Spinal cord (tissue), 10 donors: ENCODE measurements around the gene DPF1. TPM values are rescaled to one million over a fixed set of nuclear protein-coding genes. Genes with fewer than 3 reads are reported as not detected.
A peak's percentile ranks its signal among the peaks of the same experiment; 100 is the strongest.

Source experiments
- DNase-seq, 6 donors: peaks; one replicate each; pipeline versions ENCODE4 v3.0.0 to v3.0.0-alpha.2; 2013 to 2015; ENCODE audit warnings: low spot score in 6 of 6, low read depth in 4 of 6
- H3K27ac ChIP-seq: one replicate; pipeline ENCODE4 v1.5.1; 2013; ENCODE audit warnings: low read depth, low read length, control low read depth
- H3K27me3 ChIP-seq: one replicate; pipeline ENCODE4 v1.6.1; 2013; ENCODE audit warnings: low read length; ENCODE audit not compliant: control insufficient read depth, insufficient read depth
- H3K36me3 ChIP-seq: one replicate; pipeline ENCODE4 v1.6.1; 2013; ENCODE audit warnings: low read length; ENCODE audit not compliant: control insufficient read depth, insufficient read depth
- H3K4me1 ChIP-seq: one replicate; pipeline ENCODE4 v1.6.1; 2013; ENCODE audit warnings: low read length; ENCODE audit not compliant: control insufficient read depth, insufficient read depth
- H3K4me3 ChIP-seq: one replicate; pipeline ENCODE4 v1.5.1; 2013; ENCODE audit warnings: low read depth, low read length, control low read depth
- H3K9me3 ChIP-seq: one replicate; pipeline ENCODE4 v1.6.1; 2013; ENCODE audit warnings: low read length; ENCODE audit not compliant: control insufficient read depth, insufficient read depth
- WGBS: methylation state at CpG from one replicate; pipeline ENCODE4 v1.1.5; 2013; ENCODE audit warnings: missing lambda C conversion rate; ENCODE audit not compliant: insufficient coverage; 5-methylcytosine and 5-hydroxymethylcytosine counted together
- polyA plus RNA-seq, 2 donors: library from polyadenylated mRNA; unstranded; fragments of 120-200 nt; gene quantifications; one replicate each; pipeline ENCODE4 v1.2.1, GENCODE V29; 2013; ENCODE audit not compliant: insufficient read length in 2 of 2
- total RNA-seq, 2 donors: library from RNA; depleted of rRNA in 1 of 2; stranded (reverse); fragments of 120-200 nt in 1 of 2; fragments of >200 nt in 1 of 2; gene quantifications; one replicate each; pipeline versions ENCODE4 v1.2.3 to v1.2.4, GENCODE V29; 2013 to 2014
- donor health status: healthy.

Gene DPF1
- total and polyA plus RNA-seq, 4 donors = 12.4 to 90.1 (median 40.0) TPM

DNA sequence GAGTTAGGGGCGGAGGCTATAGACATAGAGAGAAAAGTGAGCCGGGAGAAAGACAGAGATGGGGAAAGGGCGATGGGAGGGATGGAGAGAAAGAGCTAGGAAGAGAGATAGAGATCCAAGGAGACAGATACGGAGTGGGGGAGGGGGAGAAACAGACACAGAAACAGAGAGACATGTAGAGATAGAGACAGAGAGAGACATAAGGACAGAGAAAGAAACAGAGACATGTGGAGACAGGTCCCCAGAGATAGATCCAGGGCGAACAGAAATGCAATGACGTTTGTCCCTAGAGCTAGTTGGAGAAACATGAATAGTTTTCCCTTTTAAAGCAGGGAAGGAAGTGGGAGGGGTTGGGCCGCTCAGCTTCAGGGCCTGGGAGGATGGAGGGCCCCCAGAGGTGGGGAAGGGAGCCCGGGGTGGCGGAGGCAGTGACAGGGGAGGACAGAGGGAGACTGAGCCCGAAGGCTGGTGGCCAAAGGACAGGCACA lies 27.6 kb upstream of the DPF1 start:
- WGBS = 19% methylated on average over 10 of the region's 10 CpGs
- no peak overlapping the region for H3K4me3 ChIP-seq
- H3K9me3 ChIP-seq = no peaks in the 10 kb centered on the region
- peak in 1 of 6 donors; percentile 52 for DNase-seq
- no peaks in the 10 kb centered on the region for H3K36me3 ChIP-seq
- H3K27me3 ChIP-seq = peaks cover 10% of the 10 kb centered on the region
- H3K4me1 ChIP-seq = peaks cover 48% of the 10 kb centered on the region
- peak overlapping the region; percentile 83 for H3K27ac ChIP-seq

GRCh38 chr19:38250821-38251563 lies 27.0 kb upstream of the DPF1 start:
- Histone ChIP-seq H3K4me1 (peaks cover 44% of the 10 kb centered on the region), H3K36me3 (no peaks in the 10 kb centered on the region), H3K27me3 (peaks cover 6% of the 10 kb centered on the region), H3K9me3 (no peaks in the 10 kb centered on the region), H3K27ac (peak overlapping the region; percentile 83), H3K4me3 (no peak overlapping the region)
- WGBS = 21% methylated on average over 14 of the region's 18 CpGs
- DNase-seq = peak in 2 of 6 donors; percentile 49 to 78

DNA sequence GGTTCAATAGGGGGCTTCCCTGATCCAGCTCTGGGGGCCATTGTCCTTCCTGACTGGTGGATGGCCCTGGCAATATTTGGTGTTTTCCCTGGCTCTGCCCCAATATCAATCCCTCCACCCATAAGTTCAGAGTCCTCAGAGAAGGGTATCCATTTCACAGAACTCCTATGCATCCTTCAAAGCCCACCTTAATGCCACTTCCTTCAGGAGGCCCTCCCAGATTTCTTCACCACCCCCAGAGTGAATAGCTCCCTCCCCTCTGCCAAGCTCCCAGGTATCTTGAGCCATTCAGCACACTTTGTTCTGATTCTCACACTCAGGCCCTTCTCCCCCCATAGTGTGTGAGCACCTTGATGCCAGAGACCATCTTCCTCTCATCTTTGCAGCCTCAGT lies 26.4 kb upstream of the DPF1 start:
- H3K27ac ChIP-seq = no peak overlapping the region
- no peaks in the 10 kb centered on the region for H3K36me3 ChIP-seq
- H3K27me3 ChIP-seq = peaks cover under 1% of the 10 kb centered on the region
- DNase-seq = no peak
- H3K4me1 ChIP-seq = peaks cover 38% of the 10 kb centered on the region
- H3K9me3 ChIP-seq = no peaks in the 10 kb centered on the region
- no peak overlapping the region for H3K4me3 ChIP-seq

DNA sequence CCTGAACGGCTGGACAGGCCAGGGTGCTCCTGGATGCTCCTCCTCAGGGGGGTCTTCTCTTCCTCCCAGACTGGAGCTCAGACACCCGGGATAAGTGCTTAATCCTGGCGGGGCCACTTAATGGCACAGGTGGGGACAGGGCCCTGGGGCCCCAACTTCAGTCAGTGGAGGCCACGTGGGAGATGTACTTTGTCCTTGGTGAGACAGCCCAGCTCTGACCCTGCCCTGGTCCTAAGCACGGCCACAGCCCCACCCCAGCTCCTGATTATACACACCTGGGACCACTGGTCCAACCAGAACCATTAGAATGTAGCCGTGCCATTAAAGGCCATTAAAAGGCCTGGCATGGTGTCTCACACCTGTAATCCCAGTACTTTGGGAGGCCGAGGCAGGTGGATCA lies 24.4 kb upstream of the DPF1 start:
- Histone ChIP-seq H3K4me3 (no peak overlapping the region), H3K9me3 (no peaks in the 10 kb centered on the region), H3K27ac (no peak overlapping the region), H3K4me1 (peaks cover 35% of the 10 kb centered on the region), H3K36me3 (no peaks in the 10 kb centered on the region), H3K27me3 (no peaks in the 10 kb centered on the region)
- no peak for DNase-seq
- WGBS = 89% methylated on average over 7 of the region's 7 CpGs

GRCh38 chr19:38247734-38248268 lies 23.8 kb upstream of the DPF1 start:
- H3K36me3 ChIP-seq = no peaks in the 10 kb centered on the region
- 92% methylated on average over 4 of the region's 9 CpGs for WGBS
- H3K4me3 ChIP-seq = no peak overlapping the region
- DNase-seq = no peak
- no peaks in the 10 kb centered on the region for H3K27me3 ChIP-seq
- no peak overlapping the region for H3K27ac ChIP-seq
- peaks cover 29% of the 10 kb centered on the region for H3K4me1 ChIP-seq
- no peaks in the 10 kb centered on the region for H3K9me3 ChIP-seq

- Histone ChIP-seq H3K27me3 (no peaks in the 10 kb centered on the region), H3K4me3 (no peak overlapping the region), H3K9me3 (no peaks in the 10 kb centered on the region), H3K27ac (no peak overlapping the region), H3K4me1 (peaks cover 22% of the 10 kb centered on the region), H3K36me3 (no peaks in the 10 kb centered on the region)
- no peak for DNase-seq
- no CpG with 5 or more reads among the region's 5 CpGs for WGBS
These were observed 23.1 kb upstream of the DPF1 start for GRCh38 chr19:38247126-38247525.

DNA sequence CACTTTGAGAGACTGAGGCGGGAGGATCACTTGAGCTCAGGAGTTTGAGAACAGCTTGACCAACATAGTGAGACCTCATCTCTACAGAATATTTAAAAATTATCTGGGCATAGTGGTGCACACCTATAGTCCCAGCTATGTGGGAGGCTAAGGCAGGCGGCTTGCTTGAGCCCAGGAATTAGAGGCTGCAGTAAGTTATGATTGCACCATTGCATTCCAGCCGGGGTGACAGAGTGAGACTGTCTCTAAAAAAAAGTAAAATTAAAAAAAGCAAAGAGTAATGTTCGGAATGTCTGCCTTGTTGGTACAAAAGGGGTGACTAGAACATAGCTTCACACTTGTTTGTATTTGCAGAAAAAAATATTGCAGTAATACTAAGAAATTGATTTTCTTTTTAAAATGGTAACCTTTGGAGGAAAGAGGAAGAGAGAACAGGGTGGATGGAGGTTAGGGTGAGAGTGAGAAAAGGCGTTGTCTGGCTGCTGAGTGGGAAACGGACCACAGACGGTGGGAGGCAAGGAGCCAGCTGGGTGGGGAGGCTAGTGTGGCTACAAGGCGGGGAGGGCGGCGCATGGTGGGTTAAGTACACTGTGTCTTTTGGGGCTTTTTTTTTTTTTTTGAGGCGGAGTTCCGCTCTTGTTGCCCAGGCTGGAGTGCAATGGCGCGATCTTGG lies 21.9 kb upstream of the DPF1 start:
- H3K36me3 ChIP-seq = no peaks in the 10 kb centered on the region
- no peak overlapping the region for H3K27ac ChIP-seq
- H3K4me3 ChIP-seq = no peak overlapping the region
- no peaks in the 10 kb centered on the region for H3K27me3 ChIP-seq
- 64% methylated on average over 8 of the region's 14 CpGs for WGBS
- DNase-seq = no peak
- no peaks in the 10 kb centered on the region for H3K9me3 ChIP-seq
- peaks cover 12% of the 10 kb centered on the region for H3K4me1 ChIP-seq

DNA sequence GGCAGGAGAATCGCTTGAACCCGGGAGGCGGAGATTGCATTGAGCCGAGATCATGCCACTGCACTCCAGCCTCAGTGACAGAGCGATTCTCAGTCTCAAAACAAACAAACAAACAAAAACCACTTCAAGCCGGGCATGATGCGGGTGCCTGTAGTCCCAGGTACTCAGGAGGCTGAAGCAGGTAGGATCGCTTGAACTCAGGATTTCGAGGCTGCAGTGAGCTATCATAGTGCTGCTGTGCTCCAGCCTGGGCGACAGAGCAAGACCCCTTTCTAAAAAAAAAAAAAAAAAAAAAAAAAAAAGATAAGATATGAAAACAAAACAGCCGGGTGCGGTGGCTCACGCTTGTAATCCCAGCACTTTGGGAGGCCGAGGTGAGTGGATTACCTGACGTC lies 19.3 kb upstream of the DPF1 start:
- no peaks in the 10 kb centered on the region for H3K27me3 ChIP-seq
- no peak for DNase-seq
- no peak overlapping the region for H3K27ac ChIP-seq
- 89% methylated on average over 7 of the region's 15 CpGs for WGBS
- H3K4me1 ChIP-seq = peaks cover 9% of the 10 kb centered on the region
- no peak overlapping the region for H3K4me3 ChIP-seq
- H3K9me3 ChIP-seq = no peaks in the 10 kb centered on the region
- H3K36me3 ChIP-seq = no peaks in the 10 kb centered on the region

GRCh38 chr19:38239816-38240215 lies 15.8 kb upstream of the DPF1 start:
- no peaks in the 10 kb centered on the region for H3K27me3 ChIP-seq
- no peaks in the 10 kb centered on the region for H3K36me3 ChIP-seq
- H3K9me3 ChIP-seq = no peaks in the 10 kb centered on the region
- H3K27ac ChIP-seq = no peak overlapping the region
- peaks cover 9% of the 10 kb centered on the region for H3K4me1 ChIP-seq
- no peak overlapping the region for H3K4me3 ChIP-seq
- WGBS = 65% methylated on average over 6 of the region's 8 CpGs
- no peak for DNase-seq

DNA sequence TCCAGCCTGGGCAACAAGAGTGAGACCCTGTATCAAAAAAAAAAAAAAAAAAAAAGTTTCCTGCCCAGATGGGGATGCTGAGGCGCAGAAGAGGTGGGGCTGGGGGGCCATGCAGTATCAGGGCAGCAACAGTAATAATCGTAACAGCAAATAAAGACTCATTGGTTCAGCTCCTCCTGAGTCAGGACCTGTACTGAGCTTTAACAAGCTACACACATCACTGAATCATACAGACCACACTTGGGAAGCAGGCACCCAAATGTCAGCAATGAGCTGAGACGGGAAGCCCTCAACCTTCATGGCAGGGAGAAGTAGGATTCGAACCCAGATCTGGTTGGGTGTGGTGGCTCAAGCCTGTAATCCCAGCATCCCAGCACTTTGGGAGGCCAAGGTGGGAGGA lies 10.6 kb upstream of the DPF1 start:
- Histone ChIP-seq H3K27me3 (no peaks in the 10 kb centered on the region), H3K4me1 (peaks cover 3% of the 10 kb centered on the region), H3K36me3 (no peaks in the 10 kb centered on the region), H3K27ac (no peak overlapping the region), H3K4me3 (no peak overlapping the region), H3K9me3 (no peaks in the 10 kb centered on the region)
- no peak for DNase-seq
- WGBS = 100% methylated on average over 2 of the region's 4 CpGs
